HCT116 (cell line): Measurements from ENCODE around the gene UNC79. TPM values are rescaled to one million over a fixed set of nuclear protein-coding genes. Genes with fewer than 3 reads are reported as not detected.
"Not testable (repeated sequence)": the region's sequence is repeated elsewhere in the genome, so short reads cannot be mapped to it uniquely, and the experiment has no call there.

Experiments used
- ATAC-seq: fragments of 200-7000 bp; cut with Tn5 transposase; 2 replicates; pipeline ENCODE4 v1.9.1; 2020; ENCODE audit warnings: mild to moderate bottlenecking, moderate library complexity
- BruUV-seq: library from RNA; stranded (reverse); fragments of 400-500 nt; replicated peaks from 2 replicates; lab custom pipeline; 2021; lab: Mats Ljungman, UMichigan
- CTCF ChIA-PET: fragments of 300-600 bp; sonication (Branson Sonifier 250); formaldehyde crosslinking; loops from one replicate; lab custom pipeline; 2021; ENCODE audit warnings: antibody characterized with exemption; lab: Charles Lee
- POLR2A ChIA-PET: fragments of 300-600, 350-600 bp; sonication (Branson Sonifier 250); formaldehyde crosslinking; loops from one replicate; lab custom pipeline; 2021; ENCODE audit warnings: antibody characterized with exemption; lab: Charles Lee
- RAD21 ChIA-PET, 2 experiments: fragments of 300-600 bp; sonication (Branson Sonifier 250); formaldehyde crosslinking; loops; one replicate each; lab custom pipeline; 2023; ENCODE audit warnings: low total read pairs in 2 of 2; ENCODE audit not compliant: uncharacterized antibody in 2 of 2, unreplicated experiment in 2 of 2, low non-redundant PET in 1 of 2; lab: Charles Lee
- DNase-seq: peaks from one replicate; pipeline ENCODE4 v3.0.0-alpha.2; 2010; ENCODE audit warnings: low read depth, low spot score
- H2AFZ ChIP-seq: fragments of 200-600 bp; shearing (Covaris generic), sonication (generic); 2 replicates; pipeline ENCODE4 v1.6.1; 2017; ENCODE audit warnings: low read depth, mixed run types, mixed read lengths, antibody characterized with exemption, low read length; ENCODE audit not compliant: poor library complexity, severe bottlenecking
- H3K27ac ChIP-seq: 2 replicates; pipeline ENCODE4 v1.5.1; 2012; ENCODE audit warnings: low read depth, low read length
- H3K27me3 ChIP-seq: fragments of 200-600 bp; sonication (generic); 2 replicates; pipeline ENCODE4 v1.6.1; 2016; ENCODE audit warnings: mixed run types, low read length, mixed read lengths; ENCODE audit not compliant: insufficient read depth
- H3K36me3 ChIP-seq, 2 experiments: fragments of 200-500 bp in 1 of 2; fragments of 200-600 bp in 1 of 2; sonication (Bioruptor generic) in 1 of 2; sonication (generic) in 1 of 2; 2 replicates each; pipeline versions ENCODE4 v1.5.1 to v1.6.1; 2014 to 2016; ENCODE audit warnings: low read length in 2 of 2, inconsistent platforms in 1 of 2, mixed read lengths in 1 of 2, mixed run types in 1 of 2; ENCODE audit not compliant: insufficient read depth in 2 of 2, control insufficient read depth in 1 of 2
- H3K4me1 ChIP-seq, 2 experiments: fragments of 200-600 bp in 1 of 2; sonication (generic) in 1 of 2; 2 replicates each; pipeline versions ENCODE4 v1.5.1 to v1.6.1; 2012 to 2017; ENCODE audit warnings: low read length in 2 of 2, inconsistent platforms in 1 of 2, mild to moderate bottlenecking in 1 of 2, mixed read lengths in 1 of 2, mixed run types in 1 of 2, moderate library complexity in 1 of 2; ENCODE audit not compliant: insufficient read depth in 2 of 2, control insufficient read depth in 1 of 2
- H3K4me2 ChIP-seq: fragments of 200-600 bp; sonication (generic); 2 replicates; pipeline ENCODE4 v1.6.1; 2017; ENCODE audit warnings: mixed run types, low read length, mixed read lengths
- H3K4me3 ChIP-seq, 2 experiments: fragments of 200-600 bp in 1 of 2; sonication (generic) in 1 of 2; replicated peaks in 1 of 2; 2 replicates each; pipeline ENCODE4 v1.5.1; 2011 to 2016; ENCODE audit warnings: low read length in 2 of 2, control low read depth in 1 of 2, low read depth in 1 of 2, mild to moderate bottlenecking in 1 of 2, mixed read lengths in 1 of 2, mixed run types in 1 of 2
- H3K79me2 ChIP-seq: fragments of 200-600 bp; sonication (generic); 2 replicates; pipeline ENCODE4 v1.6.1; 2017; ENCODE audit warnings: mild to moderate bottlenecking, mixed run types, low read length, moderate library complexity, mixed read lengths; ENCODE audit not compliant: insufficient read depth
- H3K9ac ChIP-seq: fragments of 200-600 bp; sonication (generic); 2 replicates; pipeline ENCODE4 v1.6.1; 2016; ENCODE audit warnings: low read length, mixed read lengths
- H3K9me2 ChIP-seq: fragments of 200-600 bp; sonication (generic), shearing (Covaris generic); 2 replicates; pipeline ENCODE4 v1.6.1; 2017; ENCODE audit warnings: mixed run types, mild to moderate bottlenecking, moderate library complexity; ENCODE audit not compliant: insufficient read depth
- H3K9me3 ChIP-seq, 2 experiments: fragments of 200-500 bp in 1 of 2; fragments of 200-600 bp in 1 of 2; sonication (Bioruptor generic) in 1 of 2; sonication (generic) in 1 of 2; 2 replicates each; pipeline ENCODE4 v1.6.1; 2014 to 2017; ENCODE audit warnings: low read length in 2 of 2, mixed read lengths in 2 of 2, inconsistent platforms in 1 of 2, low read depth in 1 of 2, mild to moderate bottlenecking in 1 of 2, mixed run types in 1 of 2, moderate library complexity in 1 of 2; ENCODE audit not compliant: control insufficient read depth in 1 of 2, insufficient read depth in 1 of 2
- H4K20me1 ChIP-seq: fragments of 200-600 bp; sonication (generic), shearing (Covaris generic); 2 replicates; pipeline ENCODE4 v1.6.1; 2017; ENCODE audit warnings: mixed run types, mild to moderate bottlenecking, moderate library complexity; ENCODE audit not compliant: insufficient read depth
- CBX3 ChIP-seq: IDR thresholded peaks from 2 replicates; pipeline ENCODE4 v1.6.1; 2012; ENCODE audit warnings: low read depth
- EGR1 ChIP-seq: IDR thresholded peaks from 2 replicates; pipeline ENCODE4 v1.6.1; 2012; ENCODE audit warnings: low read depth
- ELF1 ChIP-seq: IDR thresholded peaks from 2 replicates; pipeline ENCODE4 v1.6.1; 2012; ENCODE audit warnings: low read depth, borderline replicate concordance
- EZH2phosphoT487 ChIP-seq: fragments of 200-600 bp; IDR thresholded peaks from 2 replicates; pipeline ENCODE4 v1.6.1; 2018; ENCODE audit warnings: antibody characterized with exemption, borderline replicate concordance
- JUND ChIP-seq: IDR thresholded peaks from 2 replicates; pipeline ENCODE4 v1.6.1; 2012
- SP1 ChIP-seq: IDR thresholded peaks from 2 replicates; pipeline ENCODE4 v1.6.1; 2012; ENCODE audit warnings: low read depth
- ZBTB33 ChIP-seq: IDR thresholded peaks from 2 replicates; pipeline ENCODE4 v1.6.1; 2011; ENCODE audit warnings: mild to moderate bottlenecking, low read length, moderate library complexity; ENCODE audit not compliant: insufficient replicate concordance; ENCODE audit errors: extremely low read depth
- ZNF274 ChIP-seq: fragments of 200-500 bp; sonication (Bioruptor generic); IDR thresholded peaks from 2 replicates; pipeline ENCODE4 v1.6.1; 2014; ENCODE audit warnings: mild to moderate bottlenecking, low read depth, low read length, inconsistent platforms
- intact Hi-C: fragments of 100-400 bp; cut with micrococcal nuclease; formaldehyde crosslinking; loops from 2 replicates; pipeline ENCODE4 v1.10.0; 2022
- total RNA-seq: library from RNA; stranded (reverse); gene quantifications from one replicate; pipeline ENCODE4 v1.2.1, GENCODE V29; 2021; ENCODE audit not compliant: unreplicated experiment
- TF ChIP-seq, protein P1 (sequence below), 3 experiments: fragments of 200-600 bp in 1 of 3; sonication (generic) in 1 of 3; IDR thresholded peaks in 2 of 3; conservative IDR thresholded peaks in 1 of 3; 2 replicates each; pipeline ENCODE4 v1.5.1; 2012 to 2017; ENCODE audit warnings: low read depth in 2 of 3, low read length in 2 of 3, antibody characterized with exemption in 1 of 3, borderline replicate concordance in 1 of 3, control low read depth in 1 of 3, mild to moderate bottlenecking in 1 of 3, mixed read lengths in 1 of 3, mixed run types in 1 of 3, moderate library complexity in 1 of 3; ENCODE audit not compliant: insufficient read depth in 1 of 3
- TF ChIP-seq, protein P2 (sequence below): IDR thresholded peaks from 2 replicates; pipeline ENCODE4 v1.6.1; 2012; ENCODE audit warnings: low read depth

UNC79 gene
- total RNA-seq, 1 experiment from 2014 or later, result 0.10 TPM

- Histone ChIP-seq H3K27ac (no peak overlapping the region), H3K9me2 (no peaks in the 10 kb centered on the region), H3K4me2 (no peak overlapping the region), H3K36me3 (no peaks in the 10 kb centered on the region), H3K79me2 (no peaks in the 10 kb centered on the region), H3K27me3 (no peaks in the 10 kb centered on the region), H2AFZ (no peak overlapping the region), H3K9ac (no peak overlapping the region), H4K20me1 (no peaks in the 10 kb centered on the region), H3K4me3 (no peak overlapping the region), H3K4me1 (no peaks in the 10 kb centered on the region), H3K9me3 (no peaks in the 10 kb centered on the region)
- intact Hi-C loops, result no loop called here
- ChIA-PET POLR2A (no interaction called here), RAD21 (no interaction called here), CTCF (no interaction called here)
- ATAC-seq, result no peak
- BruUV-seq, result no TSS peak
- TF ChIP-seq EGR1 (no peak), EZH2phosphoT487 (no peak), JUND (no peak), ZNF274 (no peak), ZBTB33 (no peak), ELF1 (no peak), SP1 (no peak), CBX3 (no peak)
- TF ChIP-seq, protein P1, sequence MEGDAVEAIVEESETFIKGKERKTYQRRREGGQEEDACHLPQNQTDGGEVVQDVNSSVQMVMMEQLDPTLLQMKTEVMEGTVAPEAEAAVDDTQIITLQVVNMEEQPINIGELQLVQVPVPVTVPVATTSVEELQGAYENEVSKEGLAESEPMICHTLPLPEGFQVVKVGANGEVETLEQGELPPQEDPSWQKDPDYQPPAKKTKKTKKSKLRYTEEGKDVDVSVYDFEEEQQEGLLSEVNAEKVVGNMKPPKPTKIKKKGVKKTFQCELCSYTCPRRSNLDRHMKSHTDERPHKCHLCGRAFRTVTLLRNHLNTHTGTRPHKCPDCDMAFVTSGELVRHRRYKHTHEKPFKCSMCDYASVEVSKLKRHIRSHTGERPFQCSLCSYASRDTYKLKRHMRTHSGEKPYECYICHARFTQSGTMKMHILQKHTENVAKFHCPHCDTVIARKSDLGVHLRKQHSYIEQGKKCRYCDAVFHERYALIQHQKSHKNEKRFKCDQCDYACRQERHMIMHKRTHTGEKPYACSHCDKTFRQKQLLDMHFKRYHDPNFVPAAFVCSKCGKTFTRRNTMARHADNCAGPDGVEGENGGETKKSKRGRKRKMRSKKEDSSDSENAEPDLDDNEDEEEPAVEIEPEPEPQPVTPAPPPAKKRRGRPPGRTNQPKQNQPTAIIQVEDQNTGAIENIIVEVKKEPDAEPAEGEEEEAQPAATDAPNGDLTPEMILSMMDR (IDR thresholded peaks at IDR 0.05 in 2 of 3, conservative IDR thresholded peaks at IDR 0.05 in 1 of 3; ENCODE audit: borderline replicate concordance in 1 of 3, insufficient read depth in 1 of 3, low read depth in 2 of 3, low read length in 2 of 3), result no peak
- TF ChIP-seq, protein P2, sequence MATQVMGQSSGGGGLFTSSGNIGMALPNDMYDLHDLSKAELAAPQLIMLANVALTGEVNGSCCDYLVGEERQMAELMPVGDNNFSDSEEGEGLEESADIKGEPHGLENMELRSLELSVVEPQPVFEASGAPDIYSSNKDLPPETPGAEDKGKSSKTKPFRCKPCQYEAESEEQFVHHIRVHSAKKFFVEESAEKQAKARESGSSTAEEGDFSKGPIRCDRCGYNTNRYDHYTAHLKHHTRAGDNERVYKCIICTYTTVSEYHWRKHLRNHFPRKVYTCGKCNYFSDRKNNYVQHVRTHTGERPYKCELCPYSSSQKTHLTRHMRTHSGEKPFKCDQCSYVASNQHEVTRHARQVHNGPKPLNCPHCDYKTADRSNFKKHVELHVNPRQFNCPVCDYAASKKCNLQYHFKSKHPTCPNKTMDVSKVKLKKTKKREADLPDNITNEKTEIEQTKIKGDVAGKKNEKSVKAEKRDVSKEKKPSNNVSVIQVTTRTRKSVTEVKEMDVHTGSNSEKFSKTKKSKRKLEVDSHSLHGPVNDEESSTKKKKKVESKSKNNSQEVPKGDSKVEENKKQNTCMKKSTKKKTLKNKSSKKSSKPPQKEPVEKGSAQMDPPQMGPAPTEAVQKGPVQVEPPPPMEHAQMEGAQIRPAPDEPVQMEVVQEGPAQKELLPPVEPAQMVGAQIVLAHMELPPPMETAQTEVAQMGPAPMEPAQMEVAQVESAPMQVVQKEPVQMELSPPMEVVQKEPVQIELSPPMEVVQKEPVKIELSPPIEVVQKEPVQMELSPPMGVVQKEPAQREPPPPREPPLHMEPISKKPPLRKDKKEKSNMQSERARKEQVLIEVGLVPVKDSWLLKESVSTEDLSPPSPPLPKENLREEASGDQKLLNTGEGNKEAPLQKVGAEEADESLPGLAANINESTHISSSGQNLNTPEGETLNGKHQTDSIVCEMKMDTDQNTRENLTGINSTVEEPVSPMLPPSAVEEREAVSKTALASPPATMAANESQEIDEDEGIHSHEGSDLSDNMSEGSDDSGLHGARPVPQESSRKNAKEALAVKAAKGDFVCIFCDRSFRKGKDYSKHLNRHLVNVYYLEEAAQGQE, result no peak
- no peak for DNase-seq
Measured at GRCh38 chr14:93410893-93411292, 19.8 kb upstream of the UNC79 start.

GRCh38 chr14:93425136-93425535 lies 5.6 kb upstream of the UNC79 start:
- H3K27ac ChIP-seq, intact Hi-C loops, H3K27me3 ChIP-seq, ATAC-seq, RAD21 ChIA-PET, CTCF ChIA-PET, H4K20me1 ChIP-seq, H3K4me3 ChIP-seq, H3K4me1 ChIP-seq, H3K36me3 ChIP-seq, DNase-seq, H3K79me2 ChIP-seq, BruUV-seq, H3K4me2 ChIP-seq, H3K9ac ChIP-seq, POLR2A ChIA-PET, H3K9me3 ChIP-seq, H3K9me2 ChIP-seq, H2AFZ ChIP-seq: not testable (repeated sequence)
